A172 (cell line): ENCODE data around the gene CADM4. TPM values are rescaled to one million over a fixed set of nuclear protein-coding genes. Genes with fewer than 3 reads are reported as not detected.
"Not testable (repeated sequence)": the region's sequence is repeated elsewhere in the genome, so short reads cannot be mapped to it uniquely, and the experiment has no call there.

ENCODE experiments used
- DNase-seq: peaks from one replicate; pipeline ENCODE4 v3.0.0-alpha.2; 2015; ENCODE audit warnings: low spot score
- total RNA-seq: library from RNA; depleted of rRNA; stranded (reverse); fragments of >200 nt; shearing (Covaris generic); gene quantifications from 2 replicates; pipeline ENCODE4 v1.2.3, GENCODE V29; 2014; rRNA removed

The CADM4 gene
- total RNA-seq, 1 experiment from 2014 or later = 78.5 TPM

DNA sequence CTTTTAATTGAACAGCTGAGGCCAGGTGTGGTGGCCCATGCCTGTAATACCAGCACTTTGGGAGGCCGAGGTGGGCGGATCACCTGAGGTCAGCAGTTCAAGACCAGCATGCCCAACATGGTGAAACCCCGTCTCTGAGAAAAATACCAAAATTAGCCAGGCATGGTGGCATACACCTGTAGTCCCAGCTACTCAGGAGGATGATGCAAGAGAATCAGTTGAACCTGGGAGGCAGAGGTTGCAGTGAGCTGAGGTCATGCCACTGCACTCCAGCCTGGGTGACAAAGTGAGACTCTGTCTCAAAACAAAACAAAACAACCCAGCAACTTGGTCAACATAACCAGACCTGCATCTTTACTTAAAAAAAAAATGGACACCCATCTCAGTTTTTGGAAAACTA, 52.6 kb downstream of the CADM4 start:
- not testable (repeated sequence) for DNase-seq

DNA sequence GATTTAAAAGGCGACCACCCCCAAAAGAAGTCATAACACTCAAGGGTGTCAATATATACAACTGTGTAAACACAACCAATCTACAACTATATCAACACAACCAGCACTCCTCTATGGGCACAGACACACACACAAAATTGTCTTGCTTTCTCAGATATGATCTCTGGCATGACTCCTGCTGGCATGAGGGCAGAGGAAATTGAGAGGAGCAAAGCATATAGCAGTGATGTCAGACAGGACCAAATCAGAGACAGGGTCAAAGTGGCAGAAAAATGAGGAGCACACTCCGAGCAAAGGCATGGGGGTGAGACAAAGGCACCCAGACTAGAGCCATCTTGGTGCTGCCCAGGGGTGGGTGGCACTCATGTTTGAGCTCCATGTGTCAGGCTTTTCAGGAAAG, 53.3 kb downstream of the CADM4 start:
- DNase-seq = no peak

DNA sequence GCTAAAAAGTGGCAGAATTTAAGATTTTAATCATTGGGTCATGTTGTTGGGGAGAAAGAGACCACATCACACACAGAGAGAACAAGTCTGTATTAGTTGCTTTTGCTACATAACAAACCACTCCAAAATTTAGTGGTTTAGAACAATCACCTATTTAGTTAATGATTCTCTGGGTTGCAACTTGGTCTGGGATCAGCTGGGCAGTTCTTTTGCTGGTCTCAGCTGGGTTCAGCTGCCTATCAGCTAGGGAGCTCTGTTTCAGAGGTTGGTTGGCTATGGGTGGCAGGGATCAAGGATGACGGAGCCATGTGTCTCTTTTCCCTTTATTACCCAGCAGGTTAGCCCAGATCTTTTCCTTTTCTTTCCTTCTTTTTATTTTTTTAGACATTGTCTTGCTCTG, 55.2 kb downstream of the CADM4 start:
- no peak for DNase-seq

DNA sequence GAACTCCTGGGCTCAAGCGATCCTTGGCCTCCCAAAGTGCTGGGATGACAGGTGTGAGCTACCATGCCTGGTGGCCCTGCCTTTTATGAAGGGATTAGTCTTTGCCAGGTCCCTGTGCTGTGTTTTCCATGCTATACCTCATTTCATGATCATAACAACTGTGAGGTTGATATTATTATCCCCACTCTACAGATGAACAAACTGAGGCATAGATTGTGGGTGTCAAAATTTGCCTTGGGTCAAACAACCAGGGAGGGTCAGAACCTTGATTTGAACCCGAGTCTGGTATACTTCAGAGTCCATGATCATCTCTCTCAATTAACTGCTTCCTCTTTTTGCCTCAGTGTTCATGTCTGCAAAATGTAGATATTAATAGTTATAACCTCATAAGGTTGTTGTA, 57.2 kb downstream of the CADM4 start:
- DNase-seq = no peak

DNA sequence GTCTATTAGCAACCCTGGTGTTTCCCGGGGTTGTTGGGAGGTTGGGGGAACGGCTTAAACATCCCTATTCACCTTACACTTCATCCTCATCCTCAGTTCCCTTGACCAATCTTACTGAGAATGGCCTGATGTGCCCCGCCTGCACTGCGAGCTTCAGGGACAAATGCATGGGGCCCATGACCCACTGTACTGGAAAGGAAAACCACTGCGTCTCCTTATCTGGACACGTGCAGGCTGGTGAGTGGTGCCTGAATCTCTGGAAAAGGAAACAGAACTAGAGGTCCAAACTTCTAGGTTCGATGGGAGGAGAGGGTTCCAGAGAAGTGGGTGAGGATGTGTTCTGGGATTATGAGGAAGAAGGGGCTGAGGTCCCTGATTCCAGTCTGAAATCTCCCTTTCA, 58.2 kb downstream of the CADM4 start:
- no peak for DNase-seq

DNA sequence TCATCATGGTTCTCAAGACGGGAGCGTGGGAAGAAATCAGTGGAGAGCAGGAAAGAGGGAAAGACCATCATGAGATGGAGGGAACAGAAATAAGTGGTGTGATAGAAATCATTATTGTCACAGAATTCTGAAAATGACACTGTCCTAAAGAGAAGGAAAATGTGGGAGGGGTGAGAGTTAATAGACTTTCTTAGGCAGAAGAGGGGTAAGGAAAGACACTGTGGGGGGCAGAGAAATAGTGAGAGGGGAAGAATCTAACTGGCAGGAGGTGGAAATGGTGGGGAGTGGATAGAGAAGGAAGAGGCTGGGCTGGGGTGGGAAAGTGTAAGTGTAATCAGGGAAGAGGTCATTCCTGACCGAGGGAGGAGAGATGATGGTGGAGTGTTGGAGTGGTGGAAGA, 60.9 kb downstream of the CADM4 start:
- no peak for DNase-seq

DNA sequence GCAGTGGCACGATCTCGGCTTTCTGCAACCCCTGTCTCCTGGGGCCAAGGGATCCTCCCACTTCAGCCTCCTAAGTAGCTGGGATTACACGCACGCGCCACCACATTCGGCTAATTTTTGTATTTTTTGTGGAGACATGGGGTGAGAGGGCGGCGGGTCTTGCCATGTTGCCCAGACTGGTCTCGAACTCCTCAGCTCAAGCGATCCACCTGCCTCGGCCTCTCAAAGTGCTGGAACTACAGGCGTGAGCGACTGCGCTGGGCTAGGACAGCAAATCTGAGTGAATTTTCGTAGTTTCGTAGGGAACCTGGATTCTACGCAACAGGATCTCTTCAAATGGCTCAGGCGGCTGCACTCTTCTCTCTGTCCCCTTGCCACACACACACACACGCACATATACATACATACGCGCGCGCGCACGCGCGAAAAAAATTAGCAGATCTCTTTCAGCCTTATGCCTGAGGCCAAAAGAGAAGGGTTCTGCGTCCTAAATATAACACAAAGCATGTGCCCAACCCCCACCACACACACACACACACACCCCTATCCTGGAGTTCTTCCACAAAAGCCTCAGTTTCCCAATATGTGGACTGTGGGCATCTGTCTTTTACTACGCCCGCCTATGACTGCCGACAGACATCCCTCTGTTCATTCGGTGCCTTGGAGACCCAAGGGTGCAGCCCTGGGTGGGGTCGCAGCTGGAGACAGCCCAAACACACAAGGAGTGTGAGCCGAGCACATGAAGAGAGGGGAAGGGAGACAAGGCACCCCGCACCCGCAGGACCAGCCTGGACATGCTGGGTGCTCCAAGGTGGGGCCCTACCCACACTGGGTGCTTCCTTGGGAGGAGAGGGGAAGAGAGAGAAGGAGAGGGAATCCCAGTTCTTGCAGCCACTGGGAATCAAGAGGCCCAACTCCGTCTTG, 63.4 kb downstream of the CADM4 start:
- DNase-seq = no peak

DNA sequence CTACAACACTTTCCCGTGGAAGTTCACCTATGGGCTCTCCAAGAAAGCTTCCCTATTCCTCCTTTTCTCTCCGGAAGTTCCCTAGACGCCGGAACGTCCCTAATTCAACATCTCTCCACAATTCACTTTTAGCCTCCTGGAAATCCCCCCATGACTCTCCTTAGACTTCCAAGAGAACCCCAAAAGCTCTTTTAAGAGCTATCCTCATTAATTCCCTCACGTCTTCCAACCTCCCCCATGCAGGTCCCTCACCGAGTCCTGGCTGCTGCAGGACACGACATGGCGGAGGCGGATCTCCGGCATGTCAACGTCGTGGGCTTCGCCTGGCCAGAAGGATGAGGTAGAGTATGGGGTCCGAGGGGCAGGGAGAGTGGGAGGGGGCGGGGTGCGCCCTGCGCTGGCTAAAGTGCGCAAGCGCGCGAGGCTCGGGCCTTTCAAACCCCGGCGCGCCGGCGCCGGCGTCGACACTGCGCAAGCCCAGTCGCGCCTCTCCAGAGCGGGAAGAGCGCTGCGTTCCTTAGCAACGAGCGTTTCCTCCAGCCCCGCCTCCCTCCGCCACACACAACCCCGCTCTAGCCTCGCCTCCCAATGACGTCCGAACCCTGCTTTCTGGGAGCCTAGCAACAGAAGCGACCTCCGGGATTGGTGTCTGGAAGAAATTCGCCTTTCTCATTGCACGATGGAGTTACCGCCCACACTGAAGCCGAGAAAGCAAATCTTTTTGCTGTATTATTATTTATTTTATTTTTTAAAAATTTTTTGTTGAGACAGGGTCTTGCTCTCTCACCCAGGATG, 64.3 kb downstream of the CADM4 start, which contains the start of the genes PINLYP and XRCC1:
Gene PINLYP, plus strand, starts transcription at position 646 of the 795 bp plus-strand sequence. CDS start 1,391 bp downstream, outside the sequence.
Gene XRCC1, minus strand, starts transcription at position 372 of the 795 bp plus-strand sequence. Its CDS starts 69 bp downstream, at position 303.
- peak; percentile 98 for DNase-seq

DNA sequence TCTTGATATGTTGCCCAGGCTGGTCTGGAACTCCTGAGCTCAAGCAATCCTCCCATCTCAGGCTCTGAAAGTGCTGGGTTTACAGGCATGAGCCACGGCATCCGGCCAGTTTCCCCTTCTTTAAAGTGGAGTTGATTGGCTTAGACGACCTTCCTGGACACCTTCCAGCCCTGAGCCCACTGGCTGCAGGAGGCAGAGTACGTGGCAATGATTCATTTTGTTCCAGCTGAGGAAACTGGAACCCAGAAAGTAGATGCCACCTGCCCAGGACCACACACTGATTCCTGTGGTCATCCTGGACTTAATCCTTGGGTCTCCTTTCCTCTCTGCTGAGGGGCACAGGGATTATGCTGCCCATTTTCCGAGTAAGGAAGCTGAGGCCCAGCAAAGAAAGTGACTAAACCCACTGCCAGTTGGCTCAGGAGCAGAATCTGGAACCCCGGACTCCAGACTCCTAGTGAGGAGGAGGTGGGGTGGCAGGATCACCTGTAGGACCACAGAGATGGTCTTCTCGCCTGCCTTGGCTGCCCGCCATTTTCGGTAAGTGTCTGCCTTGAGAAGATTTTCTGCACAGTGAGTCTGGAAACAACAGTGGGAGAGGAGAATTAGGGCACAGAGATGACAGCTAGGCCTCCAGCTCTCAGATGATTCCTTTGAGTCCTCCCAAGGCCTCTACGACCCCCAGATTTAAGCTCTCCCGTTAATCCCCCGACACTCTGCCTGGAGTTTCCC, 65.1 kb downstream of the CADM4 start:
- DNase-seq = peak; percentile 94

Other genes with a start within 250 kb of the CADM4 start
- gene TEX101, start 225.0 kb downstream of the CADM4 start, total RNA-seq = not detected in 2 replicates
- gene LYPD3, start 174.2 kb downstream of the CADM4 start, total RNA-seq = 0.43 TPM in 1 of 2 replicates, not detected in the other
- gene PHLDB3, start 135.1 kb downstream of the CADM4 start, total RNA-seq = 9.8 and 10.9 TPM in 2 replicates
- gene ETHE1, start 112.6 kb downstream of the CADM4 start, total RNA-seq = 44.0 and 45.7 TPM in 2 replicates
- 0.62 TPM in 1 of 2 replicates, not detected in the other for gene ZNF575, start 106.7 kb downstream of the CADM4 start, total RNA-seq
- gene XRCC1, start 64.3 kb downstream of the CADM4 start, total RNA-seq = 53.9 and 57.1 TPM in 2 replicates
- gene PINLYP, start 64.0 kb downstream of the CADM4 start, total RNA-seq = 0.38 TPM in 1 of 2 replicates, not detected in the other
- 22.0 and 37.2 TPM in 2 replicates for gene IRGQ, start 43.7 kb downstream of the CADM4 start, total RNA-seq
- 15.8 and 22.5 TPM in 2 replicates for gene ZNF576, start 43.3 kb downstream of the CADM4 start, total RNA-seq
- gene SRRM5, start 27.8 kb downstream of the CADM4 start, total RNA-seq = not detected in 2 replicates
- 56.8 and 59.2 TPM in 2 replicates for gene ZNF428, start 20.2 kb downstream of the CADM4 start, total RNA-seq
- gene PLAUR, start 30.3 kb upstream of the CADM4 start, total RNA-seq = 159 and 160 TPM in 2 replicates
- not detected in 2 replicates for gene IRGC, start 76.2 kb upstream of the CADM4 start, total RNA-seq
- 15.9 and 23.1 TPM in 2 replicates for gene SMG9, start 115.1 kb upstream of the CADM4 start, total RNA-seq
- 57.6 and 68.6 TPM in 2 replicates for gene KCNN4, start 141.1 kb upstream of the CADM4 start, total RNA-seq
- 0.31 TPM in 1 of 2 replicates, not detected in the other for gene LYPD5, start 162.6 kb upstream of the CADM4 start, total RNA-seq
- gene ZNF283, start 187.5 kb upstream of the CADM4 start, total RNA-seq = 4.7 and 5.2 TPM in 2 replicates
- 2.1 and 3.5 TPM in 2 replicates for gene ZNF404, start 244.1 kb upstream of the CADM4 start, total RNA-seq